BJ (cell line): Measurements from ENCODE around the gene GPR142. TPM values are rescaled to one million over a fixed set of nuclear protein-coding genes. Genes with fewer than 3 reads are reported as not detected.

Experiments
- CTCF ChIA-PET: fragments of 350-600 bp; formaldehyde crosslinking; extraction: SDS; loops from one replicate; lab custom pipeline; 2021; ENCODE audit warnings: antibody characterized with exemption, inconsistent platforms; lab: Yijun Ruan, JAX
- POLR2A ChIA-PET: fragments of 300-600 bp; sonication (Branson Sonifier 250); formaldehyde crosslinking; extraction: SDS; loops from one replicate; lab custom pipeline; 2021; ENCODE audit warnings: antibody characterized with exemption; lab: Charles Lee
- DNase-seq: peaks from one replicate; pipeline ENCODE4 v3.0.0-alpha.2; 2011; ENCODE audit warnings: low read depth
- H3K27me3 ChIP-seq: 2 replicates; pipeline ENCODE4 v1.6.0; 2011; ENCODE audit warnings: low read length; ENCODE audit not compliant: control insufficient read depth, insufficient read depth
- H3K36me3 ChIP-seq: 2 replicates; pipeline ENCODE4 v1.5.1; 2011; ENCODE audit warnings: low read length; ENCODE audit not compliant: control insufficient read depth, insufficient read depth
- H3K4me3 ChIP-seq: 2 replicates; pipeline ENCODE4 v1.5.1; 2011; ENCODE audit warnings: low read depth, mild to moderate bottlenecking, control low read depth, low read length
- polyA minus RNA-seq: library from RNA; depleted of rRNA, polyadenylated mRNA; stranded (reverse); fragments of >200 nt; gene quantifications from 2 replicates; pipeline ENCODE4 v1.2.3, GENCODE V29; 2011; rRNA and poly(A)+ RNA removed
- polyA plus RNA-seq: library from polyadenylated mRNA; depleted of rRNA; stranded (reverse); fragments of >200 nt; gene quantifications from 2 replicates; pipeline ENCODE4 v1.2.3, GENCODE V29; 2011; rRNA removed
- TF ChIP-seq, protein P1 (sequence below): IDR thresholded peaks from 2 replicates; pipeline ENCODE4 v1.5.1; 2011; ENCODE audit warnings: low read depth, mild to moderate bottlenecking, control low read depth, inconsistent platforms, low read length, moderate library complexity; ENCODE audit not compliant: insufficient read depth

The GPR142 gene, protein sequence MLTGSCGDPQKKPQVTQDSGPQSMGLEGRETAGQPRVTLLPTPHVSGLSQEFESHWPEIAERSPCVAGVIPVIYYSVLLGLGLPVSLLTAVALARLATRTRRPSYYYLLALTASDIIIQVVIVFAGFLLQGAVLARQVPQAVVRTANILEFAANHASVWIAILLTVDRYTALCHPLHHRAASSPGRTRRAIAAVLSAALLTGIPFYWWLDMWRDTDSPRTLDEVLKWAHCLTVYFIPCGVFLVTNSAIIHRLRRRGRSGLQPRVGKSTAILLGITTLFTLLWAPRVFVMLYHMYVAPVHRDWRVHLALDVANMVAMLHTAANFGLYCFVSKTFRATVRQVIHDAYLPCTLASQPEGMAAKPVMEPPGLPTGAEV
- not detected in 2 replicates for polyA plus RNA-seq
- not detected in 2 replicates for polyA minus RNA-seq

DNA sequence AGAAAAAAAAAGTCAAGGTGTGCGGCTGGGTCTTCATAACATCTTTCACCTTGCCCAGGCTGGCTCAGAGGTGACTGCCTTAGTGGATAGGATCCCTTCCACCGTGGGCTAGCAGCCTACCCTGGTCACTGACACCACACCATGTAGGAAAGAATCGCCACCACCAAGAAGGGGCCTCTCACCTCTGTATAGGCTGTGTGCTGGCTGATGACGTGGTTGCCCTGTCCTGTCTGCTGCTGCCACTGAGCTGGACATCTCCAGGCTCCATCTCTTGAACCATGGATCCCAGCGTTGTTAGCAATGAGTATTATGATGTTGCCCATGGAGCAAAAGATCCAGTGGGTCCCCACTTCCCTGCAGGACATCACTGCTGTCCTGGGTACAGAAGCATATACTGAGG is at the start of gene GPR142:
TSS of gene GPR142 (plus strand) at position 301 of the 400 bp plus-strand sequence. CDS start 2,035 bp downstream, outside the sequence.
- CTCF ChIA-PET = interaction anchor here (0.8 to 6.6 kb wide), 10 partner anchors 8 to 132 kb away, joined by 3 to 94 read pairs (median 4); no protein-coding TSS in a partner anchor
- POLR2A ChIA-PET = no interaction called here
- no peak for DNase-seq

DNA sequence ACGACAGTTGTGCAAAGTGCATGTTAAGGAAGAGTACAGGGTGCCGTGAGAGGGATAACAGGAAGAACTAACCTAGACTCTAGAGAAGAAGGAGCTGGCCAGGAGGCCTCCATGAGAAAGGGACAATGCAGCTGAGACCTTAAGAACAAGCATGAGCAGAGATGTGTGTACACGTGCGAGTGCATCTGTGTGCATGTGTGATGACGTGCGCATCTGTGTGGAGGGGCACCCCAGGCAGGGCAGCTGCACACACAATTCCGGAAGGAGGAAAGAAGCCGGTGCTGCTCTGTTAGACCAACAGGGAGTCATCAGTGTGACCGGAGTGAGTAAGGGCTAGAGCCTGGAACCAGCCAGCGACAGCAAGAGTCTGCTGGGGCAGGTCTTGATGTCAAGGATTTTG is 48.9 kb upstream of the GPR142 start:
- ChIA-PET CTCF (no interaction called here), POLR2A (no interaction called here)
- Histone ChIP-seq H3K4me3 (no peak overlapping the region), H3K27me3 (no peaks in the 10 kb centered on the region), H3K36me3 (no peaks in the 10 kb centered on the region)
- TF ChIP-seq, protein P1, sequence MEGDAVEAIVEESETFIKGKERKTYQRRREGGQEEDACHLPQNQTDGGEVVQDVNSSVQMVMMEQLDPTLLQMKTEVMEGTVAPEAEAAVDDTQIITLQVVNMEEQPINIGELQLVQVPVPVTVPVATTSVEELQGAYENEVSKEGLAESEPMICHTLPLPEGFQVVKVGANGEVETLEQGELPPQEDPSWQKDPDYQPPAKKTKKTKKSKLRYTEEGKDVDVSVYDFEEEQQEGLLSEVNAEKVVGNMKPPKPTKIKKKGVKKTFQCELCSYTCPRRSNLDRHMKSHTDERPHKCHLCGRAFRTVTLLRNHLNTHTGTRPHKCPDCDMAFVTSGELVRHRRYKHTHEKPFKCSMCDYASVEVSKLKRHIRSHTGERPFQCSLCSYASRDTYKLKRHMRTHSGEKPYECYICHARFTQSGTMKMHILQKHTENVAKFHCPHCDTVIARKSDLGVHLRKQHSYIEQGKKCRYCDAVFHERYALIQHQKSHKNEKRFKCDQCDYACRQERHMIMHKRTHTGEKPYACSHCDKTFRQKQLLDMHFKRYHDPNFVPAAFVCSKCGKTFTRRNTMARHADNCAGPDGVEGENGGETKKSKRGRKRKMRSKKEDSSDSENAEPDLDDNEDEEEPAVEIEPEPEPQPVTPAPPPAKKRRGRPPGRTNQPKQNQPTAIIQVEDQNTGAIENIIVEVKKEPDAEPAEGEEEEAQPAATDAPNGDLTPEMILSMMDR = no peak
- no peak for DNase-seq

More for the DNA sequence above, at the start of gene GPR142:
- H3K36me3 ChIP-seq = no peaks in the 10 kb centered on the region
- TF ChIP-seq, protein P1 = no peak
- no peaks in the 10 kb centered on the region for H3K27me3 ChIP-seq
- no peak within 1 kb of the TSS for H3K4me3 ChIP-seq

- POLR2A ChIA-PET = no interaction called here
- CTCF ChIA-PET = no interaction called here
- TF ChIP-seq, protein P1 = no peak
- Histone ChIP-seq H3K4me3 (no peak overlapping the region), H3K36me3 (no peaks in the 10 kb centered on the region), H3K27me3 (no peaks in the 10 kb centered on the region)
- no peak for DNase-seq
Measured at GRCh38 chr17:74324521-74324920, 42.8 kb upstream of the GPR142 start.

GRCh38 chr17:74325376-74325742 is 41.9 kb upstream of the GPR142 start:
- TF ChIP-seq, protein P1 = no peak
- no peaks in the 10 kb centered on the region for H3K27me3 ChIP-seq
- H3K36me3 ChIP-seq = no peaks in the 10 kb centered on the region
- POLR2A ChIA-PET = no interaction called here
- CTCF ChIA-PET = no interaction called here
- DNase-seq = no peak
- H3K4me3 ChIP-seq = no peak overlapping the region

DNA sequence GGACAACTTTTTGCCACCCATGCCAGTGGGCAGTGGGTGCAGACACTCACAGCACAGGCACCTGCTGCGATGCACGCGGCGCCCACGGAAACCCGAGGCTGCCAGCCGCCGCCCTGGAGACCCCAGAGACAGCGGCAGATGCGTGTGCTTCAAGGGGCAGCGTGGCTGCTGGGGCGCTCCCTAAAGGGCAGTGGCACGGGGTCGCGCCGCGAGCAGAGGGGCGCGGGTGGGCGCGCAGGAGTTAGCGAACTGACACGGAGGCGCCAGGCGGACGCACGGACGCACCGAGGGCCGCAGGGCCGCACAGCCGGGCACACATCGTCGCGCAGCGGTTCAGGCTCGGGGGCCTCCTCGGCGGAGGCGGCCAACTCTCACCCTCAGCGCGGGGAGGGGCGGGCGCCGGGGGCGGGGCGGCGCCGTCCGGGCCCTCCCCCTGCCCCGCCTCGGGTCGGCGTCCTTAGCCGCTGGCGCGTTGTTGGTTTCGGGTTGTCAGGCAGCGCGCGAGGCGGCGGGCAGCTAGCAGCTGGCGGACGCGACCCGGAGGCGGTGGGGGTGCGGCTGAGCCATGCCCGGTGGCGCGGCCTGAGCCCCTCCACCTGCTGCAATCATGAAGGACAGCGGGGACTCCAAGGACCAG is 41.4 kb upstream of the GPR142 start, which contains the start of gene KIF19:
TSS of gene KIF19 (plus strand) at position 484 of the 637 bp plus-strand sequence. CDS start at position 608, 124 bp downstream.
- ChIA-PET POLR2A (no interaction called here), CTCF (no interaction called here)
- no peaks in the 10 kb centered on the region for H3K36me3 ChIP-seq
- no peak for DNase-seq
- TF ChIP-seq, protein P1 = no peak
- H3K4me3 ChIP-seq = no peak within 1 kb of the TSS
- H3K27me3 ChIP-seq = no peaks in the 10 kb centered on the region
